RCC 7860 (cell line): ENCODE data around the gene PRR14L.
A peak's percentile ranks its signal among the peaks of the same experiment; 100 is the strongest.
"Not testable (repeated sequence)": the region's sequence is repeated elsewhere in the genome, so short reads cannot be mapped to it uniquely, and the experiment has no call there.

Experiments
- DNase-seq: peaks from one replicate; pipeline ENCODE4 v3.0.0-alpha.2; 2015; ENCODE audit warnings: low spot score
- FAIRE-seq: peaks from 2 replicates; lab custom pipeline; 2012; peaks lifted over from hg19 to GRCh38; lab: Jason Lieb, UNC

PRR14L gene

GRCh38 chr22:31742115-31742514 is 7.8 kb downstream of the PRR14L start:
- FAIRE-seq (no peak), DNase-seq (no peak)

GRCh38 chr22:31740314-31740713 is 9.6 kb downstream of the PRR14L start:
- FAIRE-seq, DNase-seq: not testable (repeated sequence)

- no peak for DNase-seq
- no peak for FAIRE-seq
Measured at GRCh38 chr22:31739795-31740201, 10.1 kb downstream of the PRR14L start.

DNA sequence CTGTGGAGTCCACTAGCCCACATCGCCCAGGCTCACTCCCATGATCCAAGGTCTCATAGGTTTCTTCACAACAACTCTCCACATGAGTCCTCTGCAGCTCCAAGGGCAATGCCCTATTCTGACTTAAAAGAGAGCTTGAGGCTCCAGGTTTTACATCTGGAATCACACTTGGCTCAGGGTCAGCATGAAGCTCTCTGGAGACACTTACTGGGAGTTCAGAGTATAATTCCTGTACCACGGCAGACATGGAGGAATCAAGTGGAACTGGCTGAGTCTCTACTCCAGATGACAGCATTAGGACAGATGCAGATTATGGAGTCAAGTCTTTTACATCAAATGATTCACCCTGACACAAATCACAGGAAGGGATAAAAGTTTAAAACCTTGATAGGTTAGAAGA is 11.4 kb downstream of the PRR14L start:
- no peak for FAIRE-seq
- DNase-seq = no peak

GRCh38 chr22:31737932-31738331 is 12.0 kb downstream of the PRR14L start:
- no peak for FAIRE-seq
- no peak for DNase-seq

DNA sequence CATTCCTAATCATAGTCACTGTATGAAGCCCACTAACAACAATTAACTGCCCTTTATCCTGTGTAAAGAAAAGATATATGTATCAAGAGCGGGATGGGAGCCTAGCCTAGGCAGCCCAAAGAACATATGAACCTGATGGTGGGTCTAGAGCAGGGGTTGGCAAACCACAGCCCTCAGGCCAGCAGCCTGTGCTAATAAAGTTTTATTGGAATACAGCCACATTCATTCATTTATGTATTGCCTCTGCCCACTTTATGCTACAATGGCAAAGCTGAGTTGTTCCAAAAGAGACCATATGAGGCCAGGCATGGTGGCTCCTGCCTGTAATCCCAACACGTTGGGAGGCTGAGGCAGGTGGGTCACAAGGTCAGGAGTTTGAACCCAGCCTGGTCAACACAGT is 13.5 kb downstream of the PRR14L start:
- FAIRE-seq (no peak), DNase-seq (no peak)

GRCh38 chr22:31734512-31734911 is 15.4 kb downstream of the PRR14L start:
- no peak for DNase-seq
- FAIRE-seq = no peak

DNA sequence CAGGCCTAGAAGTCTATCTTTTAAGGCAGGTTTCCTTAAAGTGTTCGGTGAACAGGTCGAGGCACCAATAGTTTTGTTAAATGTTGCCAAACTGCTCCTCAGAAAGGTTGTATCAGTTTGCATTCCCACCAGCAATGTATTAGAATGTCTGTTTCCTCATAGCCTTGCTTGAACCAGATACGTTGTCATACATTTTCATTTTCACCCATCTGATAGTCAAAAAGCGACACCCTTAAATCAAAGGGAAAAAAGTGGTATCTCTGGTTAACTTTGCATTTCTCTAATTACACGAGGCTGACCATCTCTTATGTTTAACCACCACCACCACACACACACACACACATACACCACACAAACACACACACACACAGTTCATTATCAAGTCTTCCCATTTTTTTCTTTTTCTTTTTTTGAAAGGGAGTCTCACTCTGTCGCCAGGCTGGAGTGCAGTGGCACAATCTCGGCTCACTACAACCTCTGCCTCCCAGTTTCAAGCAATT is 16.3 kb downstream of the PRR14L start:
- FAIRE-seq = no peak
- no peak for DNase-seq

- FAIRE-seq (no peak), DNase-seq (no peak)
Measured at GRCh38 chr22:31732089-31732829, 17.7 kb downstream of the PRR14L start.

DNA sequence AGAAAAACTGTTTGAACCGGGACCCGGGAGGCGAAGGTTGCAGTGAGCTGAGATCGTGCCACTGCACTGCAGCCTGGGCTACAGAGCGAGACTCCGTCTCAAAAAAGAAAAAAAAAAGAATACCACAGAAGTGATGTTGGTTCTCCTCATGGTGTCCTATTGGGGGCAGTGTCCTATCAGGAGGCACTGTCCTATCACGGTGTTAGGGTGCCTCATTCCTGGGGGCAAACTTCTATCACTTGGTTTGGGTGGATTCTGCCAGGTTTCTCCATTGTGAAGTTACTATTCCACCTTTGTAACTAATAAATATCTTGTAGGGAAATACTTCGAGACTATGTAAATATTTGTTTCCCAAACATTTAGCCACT is 19.6 kb downstream of the PRR14L start:
- DNase-seq (no peak), FAIRE-seq (no peak)

DNA sequence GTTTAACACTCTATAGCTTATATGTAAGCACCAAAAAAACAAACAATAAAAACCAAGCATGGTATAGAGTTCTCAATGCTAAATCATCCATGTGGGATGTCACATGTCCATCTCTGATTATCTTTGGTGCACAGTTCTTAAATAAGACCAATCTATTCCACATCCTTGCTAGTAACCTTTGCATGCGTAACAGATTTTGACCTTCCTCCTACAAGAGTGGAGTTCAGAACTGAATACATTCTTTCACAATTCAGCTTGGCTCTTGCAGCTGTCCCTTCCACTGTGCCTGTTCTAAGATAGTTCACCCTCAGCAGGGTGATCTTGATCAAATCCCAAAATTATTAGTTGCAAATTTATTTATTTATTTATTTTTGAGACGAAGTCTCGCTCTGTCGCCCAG is 21.1 kb downstream of the PRR14L start:
- FAIRE-seq (no peak), DNase-seq (no peak)

- FAIRE-seq (no peak), DNase-seq (no peak)
Measured at GRCh38 chr22:31726692-31727091, 23.2 kb downstream of the PRR14L start.

- DNase-seq = no peak
- FAIRE-seq = no peak
Measured at GRCh38 chr22:31723723-31724122, 26.2 kb downstream of the PRR14L start.

- no peak for DNase-seq
- no peak for FAIRE-seq
Measured at GRCh38 chr22:31719850-31720471, 30.0 kb downstream of the PRR14L start.

GRCh38 chr22:31715147-31715778 is 34.7 kb downstream of the PRR14L start:
- DNase-seq (no peak), FAIRE-seq (no peak)

DNA sequence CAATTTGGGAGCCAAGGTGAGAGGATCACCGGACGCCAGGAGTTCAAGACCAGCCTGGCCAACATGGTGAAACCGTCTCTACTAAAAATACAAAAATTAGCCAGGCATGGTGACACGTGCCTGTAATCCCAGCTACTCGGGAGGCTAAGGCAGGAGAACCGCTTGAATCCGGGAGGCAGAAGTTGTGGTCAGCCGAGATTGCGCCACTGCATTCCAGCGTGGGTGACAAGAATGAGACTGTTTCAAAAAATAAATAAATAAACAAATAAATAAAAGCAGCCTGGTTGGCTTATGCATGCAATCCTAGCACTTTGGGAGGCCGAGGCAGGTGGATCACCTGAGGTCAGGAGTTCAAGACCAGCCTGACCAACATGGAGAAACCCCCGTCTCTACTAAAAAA is 38.7 kb downstream of the PRR14L start:
- FAIRE-seq, DNase-seq: not testable (repeated sequence)

GRCh38 chr22:31707519-31707918 is 42.4 kb downstream of the PRR14L start:
- FAIRE-seq (no peak), DNase-seq (no peak)

DNA sequence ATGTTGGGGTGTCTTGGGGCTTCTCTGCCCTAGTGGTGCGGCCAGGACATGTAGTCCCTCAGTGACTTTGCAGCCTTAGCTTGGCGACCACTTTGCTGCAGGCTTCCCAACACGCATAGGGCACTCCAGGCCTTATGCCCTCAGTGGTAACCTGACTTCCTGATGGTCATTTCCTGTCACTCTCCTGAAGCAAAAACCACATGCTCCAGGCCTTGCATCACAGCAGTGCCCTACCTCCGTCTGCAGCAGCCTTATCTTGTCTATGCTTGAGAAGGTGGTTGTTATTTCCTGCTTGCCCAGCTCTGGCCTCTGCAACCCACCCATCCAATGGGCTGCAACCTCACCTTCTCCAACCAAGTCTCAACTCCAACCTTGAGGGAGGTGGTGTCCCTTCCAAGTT is 54.5 kb downstream of the PRR14L start:
- DNase-seq = peak; percentile 17
- no peak for FAIRE-seq

- DNase-seq, FAIRE-seq: not testable (repeated sequence)
Measured at GRCh38 chr22:31694046-31694445, 55.9 kb downstream of the PRR14L start.

GRCh38 chr22:31692186-31692886 is 57.6 kb downstream of the PRR14L start:
- DNase-seq (no peak), FAIRE-seq (peak; percentile 29)

GRCh38 chr22:31691408-31691807 is 58.5 kb downstream of the PRR14L start:
- no peak for DNase-seq

More at GRCh38 chr22:31691408-31691807, 58.5 kb downstream of the PRR14L start:
- no peak for FAIRE-seq
